NCI-H2029 (cell line): ENCODE results near the gene SAFB.

Source experiments
- DNase-seq: peaks from one replicate; lab custom pipeline; 2025; lab: John Stamatoyannopoulos, UW

Gene SAFB

DNA sequence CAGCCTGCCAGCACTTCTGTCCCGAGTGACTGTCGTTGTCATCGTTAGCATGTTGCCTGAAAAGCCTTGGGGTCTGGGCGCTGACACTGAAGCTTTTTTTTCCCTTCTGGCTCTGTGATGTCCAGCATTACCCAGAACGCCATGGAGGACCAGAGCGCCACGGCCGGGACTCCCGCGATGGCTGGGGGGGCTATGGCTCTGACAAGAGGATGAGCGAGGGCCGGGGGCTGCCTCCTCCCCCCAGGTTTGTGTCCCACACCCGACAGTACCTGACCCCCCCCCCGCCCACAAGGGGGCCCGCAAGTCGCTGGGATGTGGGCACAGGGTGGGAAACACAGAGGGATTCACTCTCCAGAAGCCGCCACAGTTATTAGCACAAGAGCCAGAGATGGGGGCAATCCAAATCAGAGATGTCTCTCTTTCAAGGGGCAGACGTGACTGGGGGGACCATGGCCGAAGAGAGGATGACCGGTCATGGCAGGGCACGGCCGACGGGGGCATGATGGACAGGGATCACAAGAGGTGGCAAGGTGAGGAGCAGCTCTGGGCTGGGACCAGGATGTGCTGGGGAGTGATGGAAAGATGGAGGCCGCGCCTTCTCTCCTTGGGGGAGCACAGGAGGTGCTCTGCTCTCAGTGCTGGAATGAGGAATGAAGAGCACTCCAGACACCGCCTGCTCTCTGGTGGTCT is 44.2 kb downstream of the SAFB start:
- DNase-seq, result no peak

DNA sequence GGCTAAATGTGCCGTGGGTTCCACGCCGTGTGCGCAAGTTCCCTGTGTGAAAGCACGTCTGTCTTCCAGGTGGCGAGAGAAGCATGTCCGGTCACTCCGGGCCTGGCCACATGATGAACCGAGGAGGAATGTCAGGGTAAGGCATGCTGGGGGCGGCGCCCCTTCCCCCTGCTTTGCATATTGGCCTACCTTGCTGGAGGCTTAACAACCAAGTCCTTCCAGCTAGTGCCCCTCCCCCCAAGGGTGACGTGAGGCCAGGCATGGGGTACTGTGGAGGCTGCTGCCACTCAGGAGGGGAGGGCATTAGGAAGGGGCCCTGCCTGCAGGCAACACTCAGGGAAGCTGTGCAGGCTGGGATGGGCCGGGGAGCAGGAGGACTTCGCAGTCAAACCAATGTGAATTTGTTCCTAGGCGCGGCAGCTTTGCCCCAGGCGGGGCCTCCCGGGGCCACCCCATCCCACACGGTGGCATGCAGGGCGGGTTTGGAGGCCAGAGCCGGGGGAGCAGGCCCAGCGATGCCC is 44.9 kb downstream of the SAFB start:
- DNase-seq, result no peak

DNA sequence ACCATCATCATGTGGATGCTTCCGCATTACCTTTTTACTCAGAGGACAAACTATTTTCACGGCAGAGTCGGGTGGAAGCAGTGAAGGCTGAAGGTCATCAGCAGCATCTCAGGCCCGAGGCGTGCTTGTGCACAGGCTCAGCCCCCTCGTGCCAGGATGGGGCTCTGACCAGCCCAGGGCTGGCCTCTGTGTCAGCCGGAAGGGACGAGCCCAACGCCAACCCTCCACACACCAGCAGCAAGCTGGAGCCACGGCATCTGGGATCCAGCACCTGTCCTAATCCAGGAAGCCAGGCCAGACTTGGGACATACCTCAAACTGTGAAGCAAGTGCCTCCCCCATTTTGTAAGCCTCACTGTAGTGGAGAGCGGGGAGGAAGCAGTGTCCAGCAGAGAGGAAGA is 46.3 kb downstream of the SAFB start:
- no peak for DNase-seq

DNA sequence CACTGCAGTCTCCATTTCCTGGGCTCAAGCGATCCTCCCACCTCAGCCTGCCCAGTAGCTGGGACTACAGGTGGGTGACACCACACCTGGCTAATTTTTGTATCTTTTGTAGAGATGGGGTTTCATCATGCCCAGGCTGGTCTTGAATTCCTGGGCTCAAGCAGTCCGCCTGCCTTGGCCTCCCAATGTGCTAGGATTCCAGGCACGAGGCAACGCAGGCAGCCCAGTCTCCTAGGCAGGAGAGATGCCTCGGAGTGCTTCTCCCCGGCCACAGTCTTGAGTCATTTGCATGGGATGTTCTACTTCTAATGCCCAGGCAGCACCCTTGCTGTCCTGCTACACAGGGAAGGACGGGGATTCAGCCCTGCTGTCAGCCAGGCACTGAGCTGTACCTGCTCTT is 48.7 kb downstream of the SAFB start:
- DNase-seq, result no peak

DNA sequence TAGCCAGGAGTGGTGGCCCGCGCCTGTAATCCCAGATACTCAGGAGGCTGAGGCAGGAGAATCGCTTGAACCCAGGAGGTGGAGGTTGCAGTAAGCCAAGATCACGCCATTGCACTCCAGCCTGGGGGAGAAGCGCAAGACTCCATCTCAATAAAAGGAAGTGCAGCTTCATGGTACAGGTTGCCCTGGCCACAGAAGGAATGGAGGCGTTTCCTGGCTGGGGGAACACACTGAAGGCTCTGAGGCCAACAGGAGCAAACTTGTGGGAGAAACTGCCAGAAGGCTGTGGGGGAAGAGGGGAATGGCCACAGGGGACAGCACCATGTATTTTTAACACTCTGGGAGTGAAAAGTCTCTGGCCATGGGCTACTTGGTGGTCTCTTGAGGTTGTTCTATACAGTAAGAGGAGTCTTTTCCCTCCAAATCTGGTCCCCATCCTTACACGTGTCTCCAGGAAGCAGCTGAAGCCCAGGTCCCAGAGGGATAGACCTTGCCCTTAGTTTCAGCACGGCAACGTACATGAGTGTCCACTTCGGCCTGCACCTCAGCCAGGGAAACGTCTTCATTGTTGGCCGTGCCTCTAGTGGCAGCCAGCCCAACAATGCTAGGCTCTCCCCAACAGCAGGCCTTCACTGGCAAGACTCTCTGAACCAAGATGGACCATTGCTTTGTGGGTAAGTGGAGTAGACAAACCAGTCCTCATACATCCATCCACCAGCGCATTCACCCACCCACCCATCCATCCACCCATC is 50.0 kb downstream of the SAFB start:
- DNase-seq, result no peak

DNA sequence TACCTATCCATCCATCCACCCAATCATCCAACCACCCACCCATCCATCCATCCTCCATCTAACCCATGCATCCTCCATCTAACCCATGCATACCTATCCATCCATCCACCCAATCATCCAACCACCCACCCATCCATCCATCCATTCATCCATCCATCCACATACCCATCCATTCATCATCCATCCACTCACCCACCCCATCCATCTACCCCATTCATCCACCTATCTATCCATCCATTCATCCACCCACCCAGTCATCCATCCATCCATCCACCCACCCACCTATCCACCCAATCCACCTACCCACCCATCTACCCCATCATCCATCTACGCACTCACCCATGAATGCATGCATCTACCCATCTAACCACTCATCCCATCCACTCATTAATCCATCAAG is 50.9 kb downstream of the SAFB start:
- no peak for DNase-seq

DNA sequence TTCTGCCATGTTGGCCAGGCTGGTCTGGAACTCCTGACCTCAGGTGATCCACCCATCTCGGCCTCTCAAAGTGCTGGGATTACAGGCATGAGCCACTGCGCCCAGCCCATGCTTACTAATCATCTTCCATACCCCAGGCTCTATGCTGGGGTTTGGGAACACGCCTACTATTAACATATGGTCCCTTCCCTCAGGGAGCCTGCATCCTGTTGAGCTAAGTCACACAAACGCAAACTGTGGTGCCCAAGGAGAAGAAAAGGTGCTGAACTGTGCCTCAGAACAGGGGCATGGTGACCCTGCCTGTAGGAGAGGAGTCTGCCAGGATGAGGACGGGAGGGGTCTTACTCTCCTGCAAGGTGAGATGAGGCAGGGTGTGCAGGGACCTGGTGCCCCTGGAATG is 51.8 kb downstream of the SAFB start:
- DNase-seq, result no peak

DNA sequence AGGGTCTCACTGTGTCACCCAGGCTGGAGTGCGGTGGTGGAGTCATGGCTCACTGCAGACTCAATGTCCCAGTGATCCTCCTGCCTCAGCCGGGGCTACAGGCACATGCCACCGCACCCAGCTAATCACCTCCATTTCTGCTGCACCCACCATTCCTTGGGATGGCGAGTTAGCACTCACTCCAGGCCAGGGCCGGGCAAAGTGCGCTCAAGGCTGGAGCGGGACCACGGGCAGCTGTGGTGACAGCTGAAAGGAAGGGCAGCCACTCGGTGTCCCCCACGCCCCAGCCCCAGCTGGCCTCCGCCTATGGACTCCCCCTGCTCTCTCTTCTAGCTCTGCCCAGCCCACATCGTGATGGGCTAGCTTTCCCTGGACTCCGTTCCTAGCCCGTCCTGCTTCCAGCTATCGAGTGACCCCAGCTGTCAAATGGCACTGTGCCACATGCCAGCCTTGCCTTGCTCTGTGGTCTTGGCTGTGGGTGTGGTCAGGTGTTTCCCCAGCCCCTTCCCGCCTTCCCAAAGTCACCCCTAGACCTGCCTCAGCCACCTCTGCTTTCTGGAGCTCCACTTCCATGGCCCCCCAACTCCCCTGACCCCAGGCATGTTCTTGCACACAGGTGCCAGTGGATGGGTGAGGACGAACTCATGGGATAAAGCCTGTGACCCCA is 53.4 kb downstream of the SAFB start:
- DNase-seq, result no peak

DNA sequence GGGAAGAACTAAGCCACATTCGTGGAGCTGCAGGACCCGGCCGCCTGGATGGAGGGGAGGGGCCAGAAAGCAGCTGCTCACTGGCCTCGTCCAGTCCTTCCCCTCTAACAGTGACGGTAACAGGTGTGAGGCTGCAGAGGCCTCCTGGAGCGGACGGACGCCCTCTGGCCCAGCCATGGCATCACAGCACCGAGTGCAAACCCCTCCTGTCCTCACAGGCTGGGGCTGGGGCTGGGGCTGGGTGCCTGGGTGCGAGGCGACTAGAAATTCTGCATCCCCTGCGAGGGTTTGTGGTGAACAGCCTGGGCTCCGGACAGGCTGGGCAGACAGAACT is 53.9 kb downstream of the SAFB start:
- no peak for DNase-seq

DNA sequence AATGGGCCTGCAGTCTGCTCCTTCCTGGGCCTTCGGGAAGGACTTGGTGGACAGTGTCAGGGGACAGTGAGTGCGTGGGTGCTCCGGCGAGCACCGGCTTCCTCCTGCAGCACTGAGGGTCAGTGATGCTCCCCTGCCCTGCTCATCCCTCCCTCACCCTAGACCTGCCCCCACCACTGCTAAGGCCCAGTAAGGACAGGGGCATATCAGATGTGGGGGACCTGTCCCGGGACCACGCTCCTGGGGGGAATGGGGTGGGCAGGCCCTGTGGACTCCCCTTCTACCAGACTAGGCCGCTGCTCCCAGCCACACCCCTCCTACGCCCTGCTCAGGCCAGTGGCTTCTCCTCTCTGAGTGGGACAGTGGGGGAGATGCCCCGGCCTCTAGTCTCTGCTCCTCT is 54.3 kb downstream of the SAFB start:
- DNase-seq, result no peak

DNA sequence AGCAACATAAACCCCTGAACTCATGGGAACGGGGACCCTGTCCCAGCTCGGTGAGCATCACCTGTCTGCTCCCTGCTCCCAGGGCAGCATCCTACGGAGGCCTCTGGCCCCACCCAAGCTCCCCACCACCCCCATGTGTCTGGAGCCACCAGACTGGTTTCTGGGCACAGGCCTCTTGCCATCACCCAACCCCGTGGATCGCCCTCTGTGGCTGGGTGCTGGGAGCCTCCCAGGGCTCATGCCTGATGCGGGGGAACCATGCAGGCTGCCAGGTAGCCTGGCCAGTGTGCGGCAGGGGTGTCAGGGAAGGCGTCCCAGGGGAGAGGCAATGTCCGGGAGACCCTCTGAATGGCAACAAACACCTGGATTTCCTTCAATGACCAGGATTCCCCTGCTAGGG is 54.7 kb downstream of the SAFB start:
- DNase-seq, result no peak

DNA sequence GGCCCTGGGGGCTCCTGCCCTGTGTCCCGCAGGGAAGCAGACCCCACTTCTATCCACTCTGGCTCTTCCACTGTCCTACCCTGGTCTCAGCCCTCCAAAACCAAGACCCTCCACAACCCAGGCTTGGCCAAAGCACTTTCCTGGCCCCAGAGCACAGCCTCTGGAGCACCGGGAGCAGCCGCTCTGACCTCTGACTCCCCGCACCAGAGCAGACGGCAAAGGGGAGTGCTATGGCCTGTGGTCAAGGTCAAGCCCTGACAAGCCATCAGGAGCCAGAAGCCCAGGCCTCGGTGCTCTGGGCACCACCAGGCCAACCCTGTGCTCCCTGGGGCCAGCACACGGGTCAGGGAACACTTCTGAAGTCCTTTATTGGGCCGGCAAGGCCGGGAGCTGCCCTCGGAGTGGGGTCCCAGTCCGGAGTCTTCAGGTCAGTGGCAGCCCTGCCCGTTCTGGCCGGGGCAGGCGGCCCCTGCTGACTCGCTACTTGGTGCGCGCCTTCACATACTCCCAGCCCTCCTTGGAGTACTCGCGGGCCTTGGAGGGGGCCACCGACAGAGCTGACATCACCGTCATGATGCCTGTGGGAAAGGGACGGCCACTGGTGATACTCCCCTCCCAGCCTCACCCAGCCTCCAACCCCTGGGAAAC is 55.3 kb downstream of the SAFB start:
- DNase-seq, result no peak

DNA sequence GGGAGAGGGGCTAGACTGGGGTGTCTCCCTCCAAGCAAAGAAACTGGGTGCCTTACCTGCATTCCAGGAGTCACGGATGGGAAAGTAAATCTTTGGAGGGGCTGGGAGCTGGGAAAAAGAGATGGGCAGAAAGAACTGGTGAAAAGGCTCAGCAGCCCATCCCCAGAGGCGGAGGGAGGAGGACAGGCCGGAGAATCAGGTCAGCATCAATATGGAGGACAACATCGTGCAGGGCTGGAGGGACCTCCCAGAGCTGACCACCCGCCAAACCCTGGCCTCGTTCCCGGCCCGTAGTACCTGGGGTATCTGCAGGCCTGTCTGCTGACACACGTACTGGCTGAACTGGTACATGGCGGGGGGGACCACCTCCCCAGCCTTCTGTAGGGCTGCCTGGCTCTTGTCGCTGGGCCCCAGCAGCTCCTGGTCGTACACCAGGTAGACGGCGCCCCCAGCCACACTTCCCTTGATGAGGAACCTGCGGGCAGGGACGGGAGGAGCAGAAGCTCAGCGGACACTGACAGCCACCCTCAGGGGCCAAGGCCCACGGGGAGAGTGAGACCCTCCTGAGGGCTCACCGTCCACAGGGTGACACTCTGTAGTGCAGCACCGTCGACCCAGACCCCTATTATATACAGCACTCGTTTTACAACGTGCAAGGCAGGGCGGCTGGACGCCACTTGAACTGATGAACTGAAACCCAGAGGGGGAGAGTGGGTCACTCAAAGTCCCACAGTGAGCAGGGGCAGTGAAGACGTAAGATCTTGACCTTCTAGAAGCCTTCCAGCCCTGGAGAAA is 56.6 kb downstream of the SAFB start:
- no peak for DNase-seq

DNA sequence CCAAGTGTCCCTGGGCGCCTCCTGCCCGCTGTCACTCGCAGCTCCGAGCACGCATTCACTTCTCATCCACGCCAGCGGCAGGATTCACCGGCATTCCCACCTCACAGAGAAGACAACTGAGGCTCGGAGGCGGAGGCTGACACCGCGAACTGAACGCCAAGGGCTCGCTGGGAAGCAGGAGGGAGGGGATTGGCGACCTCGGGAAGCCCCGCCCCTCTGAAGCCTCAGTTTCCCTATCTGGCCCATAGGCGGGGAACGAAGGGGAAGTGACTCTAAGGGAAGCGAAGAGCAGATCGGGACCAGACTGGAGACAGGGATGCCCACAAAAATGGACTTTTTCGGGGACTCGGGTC is 57.2 kb downstream of the SAFB start:
- no peak for DNase-seq

DNA sequence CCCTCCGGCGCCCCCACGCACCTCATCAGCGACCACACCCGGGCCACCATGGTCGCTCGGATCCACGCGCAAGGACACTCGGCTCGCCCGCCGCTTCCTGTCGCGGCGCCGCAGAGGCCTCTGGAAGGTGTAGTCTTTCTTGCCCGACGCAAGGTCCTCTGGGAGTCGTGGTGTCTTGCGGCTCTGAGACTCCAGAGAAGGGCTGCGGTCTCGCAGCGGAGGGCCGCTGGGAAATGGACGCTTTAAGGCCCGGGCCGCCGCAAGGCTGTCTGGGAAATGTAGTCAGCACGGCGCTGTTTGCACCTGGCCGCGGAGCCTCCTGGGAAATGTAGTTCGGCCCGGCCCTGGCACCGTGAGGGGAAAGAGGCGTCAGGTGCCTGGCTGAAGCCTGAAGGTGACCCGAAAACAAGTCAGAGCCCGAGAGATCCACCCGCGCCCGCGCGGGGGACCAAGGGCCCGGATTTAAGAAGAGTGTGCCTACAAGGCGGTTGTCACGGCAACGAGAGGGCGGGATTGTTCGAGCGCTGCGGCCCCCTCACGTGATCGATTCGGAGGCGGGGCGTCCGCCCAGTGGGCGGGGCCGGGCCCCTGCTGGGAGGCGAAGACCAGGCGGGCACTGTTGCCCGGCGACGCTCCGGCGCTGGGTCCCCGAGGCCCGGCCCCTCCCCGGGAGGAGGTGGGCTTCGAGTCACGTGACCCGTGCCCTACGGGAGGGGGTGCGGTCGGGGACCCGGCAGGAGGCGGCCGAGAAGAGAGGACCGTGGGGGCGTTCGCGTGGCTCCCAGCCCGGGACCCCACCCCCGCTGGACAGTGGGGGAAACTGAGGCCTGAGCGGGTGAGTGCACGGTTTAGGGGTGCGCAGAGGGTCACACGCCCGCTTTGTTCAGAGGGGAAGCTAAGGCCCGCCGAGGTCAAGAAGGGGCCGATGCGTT is 57.8 kb downstream of the SAFB start, which contains the start of the genes HSD11B1L and MICOS13:
Gene HSD11B1L (plus strand): TSS at position 591 of the 932 bp plus-strand sequence. CDS start 3,806 bp downstream, outside the sequence.
Gene MICOS13 (minus strand): TSS at position 80 of the 932 bp plus-strand sequence. CDS start 30 bp downstream, at position 50.
- DNase-seq, result peak; percentile 98

DNA sequence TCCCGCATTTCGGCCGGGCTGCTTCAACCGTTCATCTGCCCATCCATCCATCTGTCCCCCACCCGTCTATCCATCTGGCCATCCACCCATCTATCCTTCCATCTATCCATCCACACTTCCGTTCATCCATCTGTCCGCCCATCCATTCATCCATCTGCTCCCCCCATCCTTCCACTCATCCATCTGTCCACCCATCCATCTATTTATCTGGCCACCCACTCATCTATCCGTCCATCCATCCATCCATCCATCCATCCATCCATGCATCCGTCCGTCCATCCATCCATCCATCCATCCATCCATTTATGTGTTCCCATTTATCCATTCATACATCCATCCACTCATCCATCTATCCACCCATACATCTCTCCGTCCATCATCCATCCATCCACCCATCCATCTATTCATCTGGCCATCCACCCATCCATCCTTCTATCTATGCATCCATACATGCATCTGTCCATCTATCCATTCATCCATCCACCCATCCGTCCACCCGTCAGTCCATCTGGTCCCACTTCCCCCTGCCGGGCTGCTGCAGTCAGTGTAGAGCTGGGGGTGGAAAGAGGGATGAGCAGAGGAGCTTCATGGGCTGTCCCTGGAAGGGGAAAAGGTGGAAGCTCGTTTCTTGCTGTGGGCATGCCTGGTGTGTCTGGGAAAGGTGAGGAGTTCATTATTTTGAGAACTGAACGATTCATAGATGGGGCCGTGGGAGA is 58.7 kb downstream of the SAFB start:
- DNase-seq, result no peak

DNA sequence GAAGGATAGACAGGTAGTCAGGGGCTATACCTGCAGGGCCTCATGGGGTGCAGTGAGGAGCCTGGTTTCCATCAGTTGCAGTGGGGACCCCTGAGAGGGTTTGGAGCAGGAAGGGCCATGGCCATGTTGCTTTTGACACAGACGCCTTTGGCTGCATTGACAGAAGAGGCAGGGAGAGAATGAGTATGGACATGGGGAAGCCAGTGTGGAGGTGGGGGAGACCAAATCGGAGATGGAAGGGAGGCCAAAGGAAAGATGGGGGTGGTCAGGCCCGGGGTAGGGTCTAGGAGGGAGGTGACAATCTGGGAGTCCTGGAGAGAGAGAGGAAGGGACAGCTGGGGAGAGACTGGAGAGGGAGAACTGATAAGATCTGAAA is 59.2 kb downstream of the SAFB start:
- DNase-seq, result no peak

DNA sequence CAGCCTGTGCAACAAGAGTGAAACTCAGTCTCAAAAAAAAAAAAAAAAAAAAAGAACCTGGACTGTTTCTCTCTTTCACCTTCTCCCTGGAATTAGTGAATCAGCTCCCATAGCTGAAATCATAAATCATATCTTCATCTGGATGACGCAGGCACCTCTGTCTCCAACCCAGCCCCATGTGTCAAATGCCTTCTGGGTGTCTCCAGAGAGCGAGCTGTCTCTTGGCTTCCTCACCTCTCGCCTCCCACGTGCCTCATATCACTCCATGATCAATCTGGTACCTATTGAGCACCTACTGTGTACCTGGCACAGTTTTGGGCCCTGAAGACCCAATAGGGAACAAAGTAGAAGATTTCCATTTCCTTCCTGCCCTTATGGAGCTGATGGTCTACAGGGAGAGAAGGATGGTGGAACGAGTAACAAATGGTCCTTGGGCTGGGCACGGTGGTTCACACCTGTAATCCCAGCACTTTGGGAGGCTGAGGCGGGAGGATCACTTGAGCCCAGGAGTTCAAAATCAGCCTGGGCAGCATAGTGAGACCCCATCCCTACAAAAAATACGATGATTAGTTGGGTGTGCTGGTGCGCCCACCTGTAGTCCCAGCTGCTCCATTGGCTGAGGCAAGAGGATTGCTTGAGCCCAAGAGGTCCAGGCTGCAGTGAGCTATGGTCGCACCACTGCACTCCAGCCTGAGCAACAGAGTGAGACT is 60.4 kb downstream of the SAFB start:
- no peak for DNase-seq

DNA sequence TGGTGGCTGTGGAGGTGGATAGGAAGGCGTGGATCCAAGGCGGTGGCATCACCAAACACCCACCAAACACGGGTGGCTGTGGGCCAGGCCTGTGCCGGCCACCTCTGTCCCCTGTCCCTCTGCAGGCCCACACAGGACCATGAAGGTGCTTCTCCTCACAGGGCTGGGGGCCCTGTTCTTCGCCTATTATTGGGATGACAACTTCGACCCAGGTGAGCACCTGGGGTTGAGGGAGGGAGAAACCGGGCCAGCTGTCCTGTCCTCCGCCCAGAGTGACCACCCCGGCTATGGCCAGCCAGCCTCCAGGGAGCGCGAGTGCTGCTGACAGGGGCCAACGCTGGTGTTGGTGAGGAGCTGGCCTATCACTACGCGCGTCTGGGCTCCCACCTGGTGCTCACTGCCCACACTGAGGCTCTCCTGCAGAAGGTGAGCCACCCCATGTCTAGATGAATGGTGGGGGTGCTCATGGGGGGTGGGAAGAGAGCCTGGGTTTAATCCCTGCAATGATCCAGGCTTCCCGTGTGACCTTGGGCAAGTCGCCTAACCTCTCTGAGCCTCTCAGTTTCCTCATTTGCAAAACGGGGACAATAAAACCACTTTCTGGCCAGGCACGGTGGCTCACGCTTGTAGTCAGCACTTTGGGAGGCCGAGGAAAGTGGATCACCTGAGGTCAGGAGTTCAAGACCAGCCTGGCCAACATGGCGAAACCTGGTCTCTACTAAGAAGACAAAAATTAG is 62.0 kb downstream of the SAFB start:
- no peak for DNase-seq
